ENCODE results near the gene BCO1. TPM values are rescaled to one million over a fixed set of nuclear protein-coding genes. Genes with fewer than 3 reads are reported as not detected.

BCO1 gene
- 3.2 TPM for total RNA-seq

GRCh38 chr16:81238296-81239011 lies at the start of gene BCO1:
TSS of gene BCO1 (plus strand) at chr16:81238689. CDS start at chr16:81238909, 220 bp downstream.

GRCh38 chr16:81314603-81315270 lies 76.2 kb downstream of the BCO1 start, which contains the start of gene GAN:
TSS of gene GAN (plus strand) at chr16:81314962. CDS start at chr16:81315114, 152 bp downstream.

Other genes with a start within 250 kb of the BCO1 start
- gene CMC2, start 231.8 kb upstream of the BCO1 start, total RNA-seq = 51.9 TPM
- gene CENPN, start 231.5 kb upstream of the BCO1 start, total RNA-seq = 6.5 TPM
- 29.7 TPM for gene ATMIN, start 202.8 kb upstream of the BCO1 start, total RNA-seq
- gene C16orf46, start 161.5 kb upstream of the BCO1 start, total RNA-seq = 2.8 TPM
- 21.0 TPM for gene GCSH, start 142.3 kb upstream of the BCO1 start, total RNA-seq
- gene GAN, start 76.3 kb downstream of the BCO1 start, total RNA-seq = 9.1 TPM
- 46.1 TPM for gene CMIP, start 206.1 kb downstream of the BCO1 start, total RNA-seq

Data from metanephros (tissue), 1 donor.